Activated CD4-positive, alpha-beta T cell treated with anti-CD3 and anti-CD28 coated beads, Interleukin-2, amount 50 U/mL, for 16 hours (primary cell): Measurements from ENCODE around the gene HBZ.
"Not testable (repeated sequence)": the region's sequence is repeated elsewhere in the genome, so short reads cannot be mapped to it uniquely, and the experiment has no call there.

Source experiments
- DNase-seq: peaks from one replicate; pipeline ENCODE4 v3.0.0-alpha.2; 2020

The HBZ gene

DNA sequence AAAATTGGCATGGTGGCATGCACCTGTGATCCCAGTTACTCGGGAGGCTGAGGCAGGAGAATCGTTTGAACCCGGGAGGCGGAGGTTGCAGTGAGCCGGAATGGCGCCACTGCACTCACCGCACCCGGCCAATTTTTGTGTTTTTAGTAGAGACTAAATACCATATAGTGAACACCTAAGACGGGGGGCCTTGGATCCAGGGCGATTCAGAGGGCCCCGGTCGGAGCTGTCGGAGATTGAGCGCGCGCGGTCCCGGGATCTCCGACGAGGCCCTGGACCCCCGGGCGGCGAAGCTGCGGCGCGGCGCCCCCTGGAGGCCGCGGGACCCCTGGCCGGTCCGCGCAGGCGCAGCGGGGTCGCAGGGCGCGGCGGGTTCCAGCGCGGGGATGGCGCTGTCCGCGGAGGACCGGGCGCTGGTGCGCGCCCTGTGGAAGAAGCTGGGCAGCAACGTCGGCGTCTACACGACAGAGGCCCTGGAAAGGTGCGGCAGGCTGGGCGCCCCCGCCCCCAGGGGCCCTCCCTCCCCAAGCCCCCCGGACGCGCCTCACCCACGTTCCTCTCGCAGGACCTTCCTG, 27.7 kb downstream of the HBZ start, which contains the start of gene HBQ1:
HBQ1 (plus strand) TSS at position 359 of the 575 bp plus-strand sequence; CDS start at position 387, 28 bp downstream.
- DNase-seq: peak; percentile 23

DNA sequence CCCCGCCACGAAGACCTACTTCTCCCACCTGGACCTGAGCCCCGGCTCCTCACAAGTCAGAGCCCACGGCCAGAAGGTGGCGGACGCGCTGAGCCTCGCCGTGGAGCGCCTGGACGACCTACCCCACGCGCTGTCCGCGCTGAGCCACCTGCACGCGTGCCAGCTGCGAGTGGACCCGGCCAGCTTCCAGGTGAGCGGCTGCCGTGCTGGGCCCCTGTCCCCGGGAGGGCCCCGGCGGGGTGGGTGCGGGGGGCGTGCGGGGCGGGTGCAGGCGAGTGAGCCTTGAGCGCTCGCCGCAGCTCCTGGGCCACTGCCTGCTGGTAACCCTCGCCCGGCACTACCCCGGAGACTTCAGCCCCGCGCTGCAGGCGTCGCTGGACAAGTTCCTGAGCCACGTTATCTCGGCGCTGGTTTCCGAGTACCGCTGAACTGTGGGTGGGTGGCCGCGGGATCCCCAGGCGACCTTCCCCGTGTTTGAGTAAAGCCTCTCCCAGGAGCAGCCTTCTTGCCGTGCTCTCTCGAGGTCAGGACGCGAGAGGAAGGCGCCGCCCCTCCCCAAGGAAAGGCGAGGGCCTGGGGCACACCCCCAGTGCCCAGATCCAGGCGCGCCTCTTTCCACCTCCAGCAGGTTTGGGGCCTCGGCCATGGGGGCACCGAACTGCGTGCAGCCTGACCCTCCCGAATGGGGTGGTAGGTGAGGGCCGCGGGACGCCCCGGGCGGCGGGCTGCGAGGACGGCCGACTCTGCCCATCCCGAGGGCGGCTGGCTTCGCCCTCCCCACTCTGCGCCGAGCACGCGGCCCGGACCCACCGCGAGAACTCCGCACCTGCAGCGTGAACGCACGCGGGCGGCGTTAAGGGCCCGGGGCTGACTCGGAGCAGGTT, 28.5 kb downstream of the HBZ start:
- DNase-seq: peak; percentile 81

DNA sequence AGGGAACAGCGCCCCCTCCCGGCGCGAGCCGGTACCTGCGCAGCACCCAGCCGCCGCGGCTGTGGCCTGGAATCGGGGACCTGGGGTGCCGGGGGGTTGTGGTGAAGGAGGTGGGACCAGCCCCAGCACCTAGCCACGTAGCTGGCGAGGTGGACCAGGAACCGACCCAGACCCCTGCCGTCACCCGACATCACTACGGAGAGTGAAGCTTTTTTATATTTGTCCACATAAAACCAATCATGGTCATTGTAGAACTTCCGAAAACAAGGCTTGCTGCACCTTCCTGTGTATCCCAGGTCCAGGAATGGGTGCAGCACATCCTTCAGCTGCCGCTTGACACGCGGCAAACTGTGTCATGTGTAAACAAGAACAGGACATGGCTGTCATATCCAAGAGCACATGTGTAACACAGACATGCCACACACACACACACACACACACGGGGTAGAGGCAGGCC, 29.1 kb downstream of the HBZ start:
- DNase-seq: no peak

DNA sequence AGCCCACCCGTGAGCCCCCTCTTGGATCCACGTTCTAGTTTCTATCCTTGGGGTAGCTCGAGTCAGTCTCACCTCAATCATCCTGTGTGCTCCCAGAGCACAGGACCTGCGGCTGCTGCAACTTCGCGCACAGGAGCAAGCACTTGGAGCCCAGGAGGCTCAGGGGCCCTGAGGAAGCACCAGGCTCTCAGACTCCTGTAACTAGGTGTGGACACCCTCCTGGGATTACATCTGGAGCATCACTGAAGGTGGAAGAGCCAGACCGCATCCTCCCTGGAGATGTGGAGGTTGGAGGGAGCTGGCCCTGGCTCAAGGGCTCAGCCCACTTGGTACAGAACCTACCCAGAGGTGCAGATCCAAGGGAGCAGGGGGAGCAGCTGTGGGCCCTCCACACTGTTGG, 30.6 kb downstream of the HBZ start:
- DNase-seq: no peak

DNA sequence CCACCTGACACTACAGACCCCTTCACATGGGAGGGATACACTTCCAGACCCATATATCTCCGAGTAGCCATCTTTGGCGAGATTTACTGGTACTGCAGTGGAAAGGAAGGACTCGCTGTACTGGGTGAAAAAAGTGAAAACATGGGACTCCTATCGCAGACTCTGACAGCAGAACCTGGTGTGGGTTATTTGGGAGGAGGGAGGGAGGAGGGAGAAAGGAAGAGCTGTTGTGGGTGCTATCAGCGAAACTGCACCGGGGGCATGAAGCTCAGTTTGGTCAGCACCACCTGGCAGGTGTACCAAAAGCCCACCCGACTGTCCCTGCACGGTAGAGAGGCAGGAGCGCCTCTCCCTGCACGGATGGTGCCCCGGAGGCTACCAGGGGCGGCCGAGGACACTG, 32.8 kb downstream of the HBZ start:
- DNase-seq: no peak

DNA sequence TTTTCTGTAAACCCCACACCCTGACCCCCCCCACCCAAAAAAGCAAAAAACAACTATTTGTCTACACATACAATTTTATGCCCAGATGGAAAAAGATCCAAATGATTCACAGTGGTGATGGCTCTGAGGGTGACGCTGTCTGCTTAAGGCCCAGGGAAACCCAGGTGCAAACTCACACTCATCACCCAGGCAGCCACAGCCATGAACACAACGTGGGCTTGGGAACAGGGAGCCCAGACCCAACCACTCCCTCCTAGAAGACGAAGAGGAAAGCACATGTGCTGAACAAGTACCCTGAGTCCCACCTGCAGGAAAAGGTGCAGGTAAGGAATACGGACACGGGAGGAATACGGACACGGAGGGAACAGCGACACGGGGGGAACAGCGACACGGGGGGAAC, 33.2 kb downstream of the HBZ start:
- no peak for DNase-seq

DNA sequence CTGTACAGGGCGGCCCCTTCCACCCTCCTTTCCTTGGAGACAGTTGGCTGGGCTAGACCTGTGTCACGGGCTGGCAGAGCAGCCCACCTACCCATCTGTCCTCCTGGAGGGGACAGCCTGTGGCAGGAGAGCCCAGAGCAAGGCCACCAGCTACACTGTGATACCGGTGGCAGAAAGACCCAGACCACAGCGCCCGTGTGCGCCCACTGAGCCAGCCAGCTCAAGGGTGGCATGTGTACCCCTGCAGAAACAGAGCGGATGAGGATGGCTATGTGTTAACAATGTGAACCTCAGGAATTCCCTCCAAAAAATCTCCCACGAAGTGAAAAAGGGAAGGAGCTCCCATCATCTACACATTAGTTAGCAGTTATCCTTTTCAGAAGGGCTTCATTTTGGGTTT, 34.9 kb downstream of the HBZ start:
- DNase-seq: no peak

DNA sequence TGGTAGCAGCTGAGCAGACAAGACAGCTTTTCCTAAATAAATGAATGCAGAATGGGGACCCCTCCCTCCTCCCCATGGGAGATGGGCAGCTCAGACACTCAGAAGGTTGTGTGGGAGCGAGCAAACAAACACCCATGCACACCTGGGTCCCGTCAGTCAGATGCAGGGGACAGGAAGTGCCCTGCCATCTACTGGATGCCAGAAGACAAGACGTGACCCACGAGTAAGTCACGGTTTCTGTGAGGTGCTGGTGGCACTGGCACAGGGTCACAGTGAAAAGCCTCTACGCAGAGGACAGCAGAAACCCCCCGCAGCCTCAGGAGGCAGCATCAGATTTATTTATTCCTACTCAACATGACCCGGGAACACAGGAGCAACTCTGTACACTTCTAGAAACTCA, 36.2 kb downstream of the HBZ start:
- DNase-seq: peak; percentile 28

DNA sequence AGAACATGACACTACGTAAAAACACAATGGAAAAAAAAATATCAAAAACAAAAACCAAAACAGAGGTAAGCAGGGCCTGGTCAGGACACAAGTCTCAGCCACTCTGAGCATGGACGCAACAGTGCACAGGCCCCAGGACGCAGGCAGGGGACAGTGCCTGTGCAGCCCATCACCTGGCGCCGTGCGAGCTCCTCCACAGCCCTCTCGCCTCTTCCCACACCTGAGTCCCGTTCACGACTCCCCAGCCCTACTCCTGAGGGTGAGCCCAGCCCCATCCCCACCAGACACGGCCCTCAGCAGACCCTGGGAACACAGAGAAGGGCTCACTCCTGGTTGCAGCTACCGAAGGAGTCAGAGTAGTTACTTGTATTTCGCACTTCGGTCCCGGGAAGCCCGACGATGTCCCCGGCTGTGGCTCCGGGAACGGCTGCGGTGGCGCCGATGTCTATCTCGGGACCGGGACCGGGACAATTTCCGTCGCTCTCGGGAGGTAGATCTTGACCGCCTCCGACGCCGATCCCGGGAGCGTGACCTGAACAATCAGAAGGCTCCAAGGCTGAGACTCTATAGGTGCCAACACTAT, 37.3 kb downstream of the HBZ start:
- DNase-seq: no peak

DNA sequence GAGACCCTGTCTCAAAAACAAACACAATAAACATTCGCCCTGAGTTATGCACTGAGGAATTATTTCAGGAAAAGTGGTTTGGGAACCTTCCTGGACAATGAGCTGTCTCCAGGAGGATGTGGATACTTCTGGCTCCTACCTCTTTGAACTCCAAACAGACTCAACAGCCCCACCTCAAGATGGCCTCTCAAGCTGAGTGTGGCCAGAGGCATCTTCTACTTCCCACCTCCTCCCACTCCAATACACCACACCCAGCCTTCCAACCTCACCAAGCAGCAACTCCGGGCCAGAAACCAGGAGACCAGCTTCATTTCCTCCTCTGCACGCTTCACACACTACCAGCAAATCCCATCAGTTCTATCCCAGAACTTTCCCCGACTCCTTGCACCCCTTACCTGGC, 39.4 kb downstream of the HBZ start:
- no peak for DNase-seq

DNA sequence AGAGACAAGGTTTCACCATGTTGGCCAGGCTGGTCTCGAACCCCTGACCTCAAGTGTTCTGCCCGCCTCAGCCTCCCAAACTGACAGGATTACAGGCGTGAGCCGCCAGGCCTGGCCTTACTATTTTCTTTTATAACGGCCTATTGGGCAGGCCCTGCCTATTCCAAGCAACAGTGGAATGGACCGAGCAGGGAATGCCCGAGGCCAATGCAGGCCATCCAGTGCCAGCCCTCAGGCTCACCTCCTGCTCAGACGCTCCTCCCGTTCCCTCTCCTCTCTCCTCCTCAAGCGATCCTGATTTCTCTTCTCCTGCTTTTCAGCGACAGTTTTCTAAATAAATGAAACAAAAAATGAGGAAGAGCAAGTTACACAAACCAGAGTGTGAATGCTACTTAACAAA, 40.2 kb downstream of the HBZ start:
- no peak for DNase-seq

DNA sequence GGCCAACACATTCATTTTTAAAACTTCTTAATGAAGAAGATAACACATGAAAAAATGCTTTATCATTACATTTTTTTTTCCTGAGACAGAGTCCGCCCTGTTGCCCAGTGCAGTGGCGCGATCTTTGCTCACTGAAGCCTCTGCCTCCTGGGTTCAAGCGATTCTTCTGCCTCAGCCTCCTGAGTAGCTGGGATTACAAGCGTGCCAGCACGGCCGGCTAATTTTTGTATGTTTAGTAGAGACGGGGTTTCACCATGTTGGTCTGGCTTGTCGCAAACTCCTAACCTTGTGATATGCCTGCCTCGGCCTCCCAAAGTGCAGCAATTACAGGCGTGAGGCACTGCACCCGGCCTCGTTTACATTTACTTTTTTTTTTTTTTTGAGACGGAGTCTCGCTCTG, 41.0 kb downstream of the HBZ start:
- DNase-seq: no peak

DNA sequence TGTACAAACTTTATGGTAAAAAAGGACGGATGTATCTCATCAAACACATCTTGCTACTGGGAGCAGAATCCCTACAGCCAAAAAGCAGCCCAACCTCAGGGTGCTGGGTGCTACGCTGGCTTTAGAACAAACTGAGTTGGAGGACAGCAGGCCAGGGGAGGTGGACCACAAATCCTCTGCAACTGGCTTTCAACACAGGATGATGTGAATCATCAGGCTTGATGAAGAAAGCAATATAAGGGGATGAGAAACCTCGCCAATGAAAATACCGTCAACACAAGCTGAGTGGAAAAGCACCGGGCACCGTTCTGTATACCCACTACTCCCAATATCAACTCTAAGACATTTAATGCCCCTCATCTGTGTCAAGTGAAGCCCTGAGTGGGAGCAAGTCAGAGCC, 42.1 kb downstream of the HBZ start:
- no peak for DNase-seq

DNA sequence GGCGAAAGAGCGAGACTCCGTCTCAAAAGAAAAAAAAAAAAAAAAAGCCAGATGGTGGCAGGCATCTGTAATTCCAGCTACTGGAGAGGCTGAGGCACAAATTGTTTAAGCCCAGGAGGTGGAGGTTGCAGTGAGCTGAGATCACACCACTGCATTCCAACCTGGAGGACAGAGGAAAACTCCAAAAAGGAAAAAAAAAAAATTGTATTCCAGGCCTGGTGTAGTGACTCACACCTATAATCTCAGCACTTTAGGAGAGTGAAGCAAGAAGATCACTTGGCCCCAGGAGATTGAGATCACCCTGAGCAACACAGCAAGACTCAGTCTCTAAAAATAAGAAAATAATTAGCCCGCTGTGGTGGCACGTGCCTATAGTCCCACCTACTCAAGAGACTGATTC, 47.9 kb downstream of the HBZ start:
- DNase-seq: no peak

DNA sequence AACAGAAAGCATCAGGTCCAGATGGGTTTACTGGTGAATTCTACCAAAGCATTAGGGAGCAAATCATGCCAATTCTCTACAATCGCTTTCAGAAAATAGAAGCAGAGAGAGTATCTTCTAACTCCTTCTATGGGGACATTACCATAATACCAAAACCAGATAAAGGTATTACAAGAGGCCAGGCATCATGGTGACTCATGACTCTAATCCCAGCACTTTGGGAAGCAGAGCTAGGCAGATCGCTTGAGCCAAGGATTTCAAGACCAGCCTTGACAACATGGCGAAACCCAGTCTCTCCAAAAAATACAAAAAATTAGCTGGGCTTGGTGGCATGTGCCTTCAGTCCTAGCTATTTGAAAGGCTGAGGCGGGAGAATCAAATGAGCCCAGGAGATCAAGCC, 50.8 kb downstream of the HBZ start:
- no peak for DNase-seq

DNA sequence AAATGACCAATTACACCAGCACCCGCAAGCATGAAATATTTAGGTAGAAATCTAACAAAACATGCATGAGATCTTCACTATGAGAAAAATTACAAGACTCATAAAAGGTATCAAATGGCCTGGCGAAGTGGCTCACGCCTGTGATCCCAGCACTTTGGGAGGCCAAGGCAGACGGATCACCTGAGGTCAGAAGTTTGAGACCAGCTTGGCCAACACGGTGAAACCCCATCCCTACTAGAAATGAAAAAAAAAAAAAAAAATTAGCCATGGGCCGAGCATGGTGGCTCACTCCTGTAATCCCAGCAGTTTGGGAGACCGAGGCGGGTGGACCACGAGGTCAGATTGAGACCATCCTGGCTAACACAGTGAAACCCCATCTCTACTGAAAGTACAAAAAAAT, 51.6 kb downstream of the HBZ start:
- DNase-seq: not testable (repeated sequence)
